Tibial nerve (tissue), 4 donors: ENCODE data around the gene UGCG.

Experiments
- CTCF ChIP-seq, 5 experiments: fragments of 200-600 bp in 3 of 5; fragments of 450-650 bp in 2 of 5; sonication (generic) in 3 of 5; IDR thresholded peaks; one replicate each; pipeline ENCODE4 v1.5.1; 2016 to 2019; ENCODE audit warnings: antibody characterized with exemption in 5 of 5, mild to moderate bottlenecking in 3 of 5, moderate library complexity in 2 of 5
- EP300 ChIP-seq, 2 donors: sonication (generic); formaldehyde crosslinking; IDR thresholded peaks; one replicate each; pipeline ENCODE4 v1.6.1; 2017; ENCODE audit warnings: antibody characterized with exemption in 2 of 2, mild to moderate bottlenecking in 1 of 2
- POLR2A ChIP-seq, 2 donors: fragments of 450-650 bp; IDR thresholded peaks; one replicate each; pipeline ENCODE4 v1.6.1; 2017; ENCODE audit warnings: antibody characterized with exemption in 2 of 2, mild to moderate bottlenecking in 2 of 2, moderate library complexity in 2 of 2

GRCh38 chr9:111909444-111909843 is 12.8 kb downstream of the UGCG start:
- TF ChIP-seq CTCF (IDR thresholded peaks at IDR 0.05) (no peak), POLR2A (IDR thresholded peaks at IDR 0.05) (no peak), EP300 (IDR thresholded peaks at IDR 0.05) (no peak)
